HG02571 (cell line): ENCODE results near the gene LCN12.

Experiments
- ATAC-seq: cut with Tn5 transposase; IDR thresholded peaks from one replicate; pipeline ENCODE4 v1.9.1; 2021; ENCODE audit warnings: mild to moderate bottlenecking, moderate library complexity; ENCODE audit not compliant: unreplicated experiment

LCN12 gene, protein sequence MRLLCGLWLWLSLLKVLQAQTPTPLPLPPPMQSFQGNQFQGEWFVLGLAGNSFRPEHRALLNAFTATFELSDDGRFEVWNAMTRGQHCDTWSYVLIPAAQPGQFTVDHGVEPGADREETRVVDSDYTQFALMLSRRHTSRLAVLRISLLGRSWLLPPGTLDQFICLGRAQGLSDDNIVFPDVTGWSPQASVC

DNA sequence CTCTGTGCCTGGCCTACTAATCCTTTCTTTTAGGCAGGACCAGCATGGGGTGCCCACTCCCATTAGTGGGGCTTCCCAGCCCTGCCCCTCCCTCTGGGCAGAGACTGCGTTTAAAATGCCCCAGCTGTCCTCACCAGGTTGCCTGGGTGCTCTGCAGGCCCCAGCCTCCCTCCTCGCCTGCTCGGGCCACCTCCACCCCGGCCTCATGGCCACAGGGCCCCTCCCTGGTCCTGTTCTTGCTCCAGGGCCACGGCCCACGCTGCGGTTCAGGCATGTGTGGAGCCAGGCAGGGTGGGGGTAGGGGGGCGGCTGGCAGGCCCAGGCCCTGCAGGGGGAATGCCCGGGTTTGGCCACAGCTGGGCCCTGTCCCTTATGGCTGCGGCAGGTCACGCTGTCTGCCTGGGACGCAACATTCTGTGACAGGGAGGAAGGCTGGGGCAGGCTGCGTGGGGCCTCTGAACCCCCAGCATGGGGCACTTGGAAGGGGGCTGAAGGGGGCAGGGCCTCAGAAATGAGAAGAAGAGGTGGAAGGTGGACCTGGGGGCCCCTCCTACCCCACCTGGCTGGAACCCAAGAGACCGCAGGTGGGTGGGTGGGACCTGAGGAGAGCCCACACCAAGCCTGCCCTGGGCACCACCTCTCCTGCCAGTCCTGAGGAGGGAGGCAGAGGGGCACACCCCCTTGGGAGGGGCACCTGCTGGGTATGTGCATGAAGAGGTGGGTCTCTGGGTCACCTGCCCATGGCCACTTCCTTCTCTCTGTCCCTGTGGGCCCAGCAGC, at the start of gene LCN12:
TSS of gene LCN12 (plus strand) at position 733 of the 780 bp plus-strand sequence. CDS start 55 bp downstream, outside the sequence.
- no peak for ATAC-seq

DNA sequence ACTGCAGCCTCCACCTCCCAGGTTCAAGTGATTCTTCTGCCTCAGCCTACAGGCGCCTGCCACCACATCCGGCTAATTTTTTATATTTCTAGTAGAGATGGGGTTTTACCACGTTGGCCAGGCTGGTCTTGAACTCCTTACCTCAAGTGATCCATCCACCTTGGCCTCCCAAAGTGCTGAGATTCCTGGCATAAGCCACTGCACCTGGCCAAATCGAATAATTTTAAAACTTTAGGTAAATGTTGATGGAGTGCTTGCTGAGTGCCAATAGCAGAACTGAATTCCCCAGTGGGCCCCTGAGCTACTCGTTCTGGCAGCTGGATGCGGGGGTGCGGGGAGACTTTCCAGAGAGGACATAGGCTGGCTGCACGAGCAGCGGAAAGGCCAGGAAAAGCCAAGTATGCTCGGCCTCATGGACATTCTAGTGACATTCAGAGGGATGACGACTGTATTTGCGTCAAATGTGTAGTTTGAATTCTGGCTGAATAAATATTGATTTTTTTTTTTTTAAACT, 49.0 kb upstream of the LCN12 start:
- ATAC-seq = no peak

DNA sequence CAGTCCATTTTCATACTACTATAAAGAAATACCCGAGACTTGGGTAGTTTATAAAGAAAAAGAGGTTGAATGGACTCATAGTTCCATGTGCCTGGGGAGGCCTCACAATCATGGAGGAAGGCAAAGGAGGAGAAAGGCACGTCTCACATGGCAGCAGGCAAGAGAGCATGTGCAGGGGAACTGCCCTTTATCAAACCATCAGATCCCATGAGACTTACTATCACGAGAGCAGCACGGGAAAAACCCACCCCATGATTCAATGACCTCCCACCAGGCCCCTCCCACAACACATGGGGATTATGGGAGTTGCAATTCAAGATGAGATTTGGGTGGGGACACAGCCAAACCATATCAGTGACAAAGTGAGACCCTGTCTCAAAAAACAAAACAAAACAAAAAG, 45.8 kb upstream of the LCN12 start:
- ATAC-seq = no peak

DNA sequence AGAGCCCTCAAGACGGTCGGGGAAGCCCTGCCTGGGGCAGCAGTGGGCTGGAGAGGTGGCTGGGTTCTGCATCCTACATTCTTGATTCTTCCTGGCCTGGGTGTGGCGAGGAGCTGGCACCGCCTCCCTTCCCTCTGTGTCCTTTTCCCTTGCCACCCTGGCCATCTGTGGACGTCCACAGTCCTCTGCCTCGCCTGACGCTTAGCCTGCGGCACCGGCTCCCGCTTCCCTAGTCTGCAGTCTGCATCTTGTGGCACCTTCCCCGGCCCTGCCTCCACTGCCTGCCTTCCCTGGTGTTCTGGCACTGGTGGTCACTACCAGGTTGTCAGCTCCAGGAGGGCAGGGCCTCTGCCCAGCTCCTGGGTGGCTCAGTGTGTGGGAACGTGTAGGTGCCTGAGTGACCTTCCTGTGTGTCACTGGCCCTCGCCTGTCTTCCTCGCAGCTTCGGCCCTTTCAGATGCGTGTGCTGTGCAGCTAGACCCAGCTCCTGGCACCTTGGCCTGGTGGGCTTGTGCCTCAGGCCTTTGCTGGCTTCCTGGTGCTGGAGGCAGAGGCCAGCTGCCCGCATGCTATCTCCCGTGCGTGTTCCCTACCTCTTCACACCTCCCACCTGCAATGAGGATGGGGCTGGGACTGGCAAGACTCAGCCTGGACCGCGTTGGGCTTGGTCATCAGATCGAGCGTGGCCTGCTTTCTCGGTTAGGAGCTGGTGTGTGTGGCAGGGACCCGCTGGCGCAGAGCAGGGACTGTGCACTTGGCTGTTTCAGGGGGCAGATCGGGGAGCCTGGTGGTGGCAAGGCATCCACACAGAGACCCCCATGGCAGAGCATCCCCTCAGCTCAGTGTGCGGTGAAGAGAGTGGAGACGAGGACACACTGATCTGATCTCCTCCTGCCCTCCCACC, 44.8 kb upstream of the LCN12 start:
- no peak for ATAC-seq

DNA sequence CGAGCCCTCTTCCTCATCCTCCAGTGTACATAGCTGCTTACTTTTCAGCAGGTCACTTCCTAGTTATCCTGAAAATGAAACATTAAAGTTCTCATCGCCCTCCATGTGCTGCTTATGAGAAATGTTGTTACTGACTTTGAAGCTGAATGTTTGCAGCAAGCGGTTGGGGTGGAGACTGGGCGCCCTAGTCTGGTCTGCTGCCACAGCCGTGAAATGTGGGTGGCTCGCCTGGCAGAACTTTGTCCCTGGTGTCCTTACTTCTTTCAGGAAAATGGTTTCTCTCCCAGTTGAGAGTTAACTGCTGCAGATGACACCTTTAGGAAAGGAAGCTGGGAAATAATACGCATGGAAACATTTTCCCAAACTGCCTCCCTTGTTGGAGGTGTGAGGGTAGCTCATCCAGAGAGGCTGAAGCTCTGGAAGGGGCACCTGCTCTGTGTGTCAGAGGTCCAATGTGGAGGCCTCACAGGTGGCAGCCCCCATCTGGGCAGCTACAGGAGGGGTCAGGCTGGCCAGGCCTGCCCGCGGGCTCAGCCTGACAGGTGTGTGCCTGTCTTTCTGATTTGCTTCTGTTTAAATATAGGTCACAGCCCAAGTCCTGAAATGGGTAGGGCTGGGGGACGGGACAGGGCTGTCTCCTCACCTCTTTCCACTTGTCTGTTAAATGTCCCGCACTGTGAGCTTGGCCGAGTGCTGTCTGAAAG, 41.7 kb upstream of the LCN12 start:
- no peak for ATAC-seq

DNA sequence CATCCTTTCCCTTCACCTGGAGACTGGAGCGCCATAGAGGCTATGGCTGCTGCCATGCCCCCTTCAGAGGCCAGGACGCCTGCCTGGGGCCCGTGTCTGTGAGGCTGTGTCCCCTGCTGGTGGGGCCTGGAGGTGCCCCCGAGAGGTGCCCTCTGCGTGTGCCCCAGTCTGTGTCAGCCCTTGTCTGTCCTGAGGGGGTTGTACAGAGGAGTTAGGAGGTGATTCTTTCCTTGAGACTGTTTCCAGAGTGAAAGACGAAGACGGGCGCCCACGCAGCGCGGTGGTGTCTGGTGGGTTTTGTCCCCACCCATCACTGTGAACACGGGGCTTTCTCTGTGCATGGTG, 41.2 kb upstream of the LCN12 start:
- ATAC-seq = no peak

DNA sequence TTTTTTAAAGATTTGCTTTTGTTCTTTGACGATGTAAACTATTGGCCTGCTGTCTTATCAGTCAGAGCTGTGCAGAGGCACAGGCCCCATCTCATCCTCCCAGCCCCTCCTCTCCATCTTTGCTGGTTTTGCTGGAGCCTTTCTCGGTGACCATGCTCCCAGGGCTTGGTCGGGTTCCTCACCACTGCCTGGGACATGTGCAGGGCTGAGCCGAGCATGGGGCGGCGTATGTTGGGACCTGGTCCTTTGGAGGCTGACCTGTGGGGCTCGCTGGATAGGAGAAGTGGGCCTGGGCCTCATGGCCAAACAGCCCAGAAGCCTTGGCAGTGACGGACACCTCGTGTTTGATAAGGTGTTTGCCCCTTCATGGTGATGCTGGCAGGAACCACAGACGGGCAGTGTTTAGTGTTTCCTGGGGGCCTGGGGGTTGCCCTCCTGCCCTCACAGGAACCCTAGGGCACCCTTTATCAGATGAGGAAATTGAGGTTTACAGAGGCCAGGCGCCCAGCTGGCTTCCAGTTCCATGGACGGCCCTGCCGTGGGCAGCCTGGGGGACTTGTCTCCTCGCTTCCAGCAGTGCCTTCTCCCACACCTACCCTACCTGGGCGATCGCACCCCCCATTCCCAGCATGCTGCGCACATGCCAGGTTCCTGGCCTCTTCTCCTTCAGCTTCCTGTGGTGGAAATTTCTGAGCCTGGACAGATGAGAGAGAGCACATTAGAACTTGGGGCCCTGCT, 38.2 kb upstream of the LCN12 start:
- no peak for ATAC-seq

DNA sequence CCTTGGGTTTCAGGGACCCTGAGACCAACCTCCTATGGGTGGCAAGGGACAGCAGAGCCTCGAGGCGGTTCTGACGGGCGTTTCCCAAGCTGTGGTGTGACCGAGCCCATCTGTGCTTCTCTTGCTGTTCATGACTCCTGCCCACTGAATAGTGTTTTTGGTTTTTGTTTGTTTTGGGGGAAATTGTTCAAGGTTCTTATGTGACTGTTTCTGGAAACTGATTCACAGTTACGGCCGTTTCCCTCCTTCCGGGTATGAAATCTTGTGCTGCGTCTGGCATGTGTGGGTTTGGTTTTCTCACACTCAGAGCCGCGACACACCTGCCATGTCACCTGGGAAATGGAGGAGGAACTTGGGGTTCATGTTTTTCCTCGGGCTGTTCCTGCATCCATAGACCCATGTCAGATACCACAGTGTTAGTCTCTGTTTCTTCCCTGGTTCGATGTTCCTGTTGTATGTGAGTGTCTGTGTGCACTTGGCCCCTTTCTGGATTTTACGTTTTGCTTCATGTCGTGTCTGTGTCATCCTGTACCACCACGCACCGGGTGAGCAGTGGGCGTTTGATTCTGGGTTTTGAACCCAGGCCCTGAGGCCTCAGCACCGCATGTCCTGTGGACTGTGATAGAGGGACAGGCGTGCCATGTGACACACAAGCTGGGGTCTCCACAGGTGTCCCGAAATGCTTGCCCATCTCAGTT, 36.3 kb upstream of the LCN12 start:
- ATAC-seq = no peak

DNA sequence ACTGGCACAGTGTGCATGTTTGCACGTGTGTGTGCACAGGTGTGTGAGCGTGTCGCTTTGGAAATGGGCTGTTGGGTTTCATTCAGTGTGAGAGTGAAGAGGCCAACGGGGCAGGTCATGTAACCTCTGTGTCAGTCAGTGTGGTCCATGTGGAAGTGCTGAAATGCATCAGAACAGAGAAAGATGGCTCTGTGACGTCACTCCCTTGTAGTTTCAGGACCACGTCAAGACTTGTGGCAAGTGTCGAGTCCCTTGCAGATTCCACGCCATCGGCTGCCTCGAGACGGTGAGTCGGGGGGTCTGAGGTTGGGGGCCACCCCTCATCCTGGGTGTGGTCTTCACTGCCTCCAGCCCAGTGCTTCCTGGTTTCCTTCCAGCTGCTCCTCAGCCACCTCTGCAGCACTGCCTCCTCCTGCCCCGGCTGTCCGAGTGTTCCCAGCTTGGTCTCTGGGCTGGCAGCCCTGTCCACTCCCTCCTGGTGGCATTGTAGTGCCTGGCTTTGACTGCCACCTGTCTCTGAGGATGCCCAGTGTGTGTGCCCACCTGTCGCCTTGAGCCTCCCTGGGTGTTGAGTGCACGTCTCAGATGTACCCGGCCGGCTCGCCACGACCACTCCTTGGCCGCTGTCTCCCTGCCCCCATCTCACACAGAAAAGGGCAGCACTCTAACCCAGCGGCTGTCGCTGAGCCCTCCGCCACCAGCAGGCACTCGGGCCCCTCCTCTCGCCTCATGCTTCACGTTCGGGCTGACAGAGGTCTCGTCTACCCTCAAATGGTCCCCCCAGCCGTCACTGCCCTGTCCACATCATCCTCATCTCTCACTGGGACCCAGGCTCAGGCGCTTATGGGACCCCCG, 35.5 kb upstream of the LCN12 start:
- no peak for ATAC-seq

DNA sequence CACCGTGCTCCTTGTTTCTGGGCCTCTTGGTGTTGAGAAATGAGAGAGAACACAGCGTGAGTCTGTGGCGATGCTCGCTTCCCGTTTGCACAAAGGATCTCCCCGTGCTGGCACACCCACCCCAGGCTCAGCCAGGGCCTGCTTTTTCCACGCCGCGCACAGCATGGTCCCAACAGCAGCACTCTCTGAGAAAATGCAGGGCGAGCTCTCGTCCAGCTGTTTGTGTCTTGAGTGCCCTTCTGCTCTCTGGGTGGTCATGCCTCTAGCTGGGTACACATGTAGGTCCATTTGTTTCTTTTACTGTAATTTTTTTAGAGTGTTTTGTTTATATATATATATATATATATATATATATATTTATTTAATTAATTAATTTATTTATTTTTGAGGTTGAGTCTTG, 34.2 kb upstream of the LCN12 start:
- ATAC-seq = no peak

DNA sequence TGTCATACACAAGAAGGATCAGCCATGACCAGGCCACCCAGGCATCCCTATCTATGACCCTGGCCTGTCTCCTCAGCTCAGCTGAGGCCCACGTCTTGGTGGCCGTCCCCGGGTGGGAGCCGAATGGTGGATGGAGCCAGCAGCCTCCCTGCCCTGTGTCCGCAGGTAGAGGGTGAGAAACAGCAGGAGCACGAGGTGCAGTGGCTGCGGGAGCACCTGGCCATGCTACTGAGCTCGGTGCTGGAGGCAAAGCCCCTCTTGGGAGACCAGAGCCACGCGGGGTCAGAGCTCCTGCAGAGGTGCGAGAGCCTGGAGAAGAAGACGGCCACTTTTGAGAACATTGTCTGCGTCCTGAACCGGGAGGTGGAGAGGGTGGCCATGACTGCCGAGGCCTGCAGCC, 32.0 kb upstream of the LCN12 start:
- ATAC-seq = no peak

DNA sequence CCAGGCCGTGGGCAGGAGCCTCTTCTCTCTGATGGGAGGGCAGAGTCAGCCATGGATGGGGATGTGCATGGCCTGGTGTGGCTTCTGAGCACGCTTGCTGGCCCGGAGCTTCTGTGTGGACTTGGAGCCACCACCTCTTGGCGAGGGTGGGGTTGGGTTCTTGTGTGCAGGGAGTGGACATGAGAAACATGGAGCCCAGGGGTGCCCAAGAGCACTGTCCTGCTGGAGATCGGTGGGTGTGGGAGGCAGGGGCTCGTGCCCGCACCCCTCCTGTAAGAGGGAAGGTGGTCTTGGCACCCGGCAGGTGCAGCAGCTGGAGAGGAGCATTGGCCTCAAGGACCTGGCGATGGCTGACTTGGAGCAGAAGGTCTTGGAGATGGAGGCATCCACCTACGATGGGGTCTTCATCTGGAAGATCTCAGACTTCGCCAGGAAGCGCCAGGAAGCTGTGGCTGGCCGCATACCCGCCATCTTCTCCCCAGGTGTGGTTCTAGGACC, 31.3 kb upstream of the LCN12 start:
- ATAC-seq = no peak

DNA sequence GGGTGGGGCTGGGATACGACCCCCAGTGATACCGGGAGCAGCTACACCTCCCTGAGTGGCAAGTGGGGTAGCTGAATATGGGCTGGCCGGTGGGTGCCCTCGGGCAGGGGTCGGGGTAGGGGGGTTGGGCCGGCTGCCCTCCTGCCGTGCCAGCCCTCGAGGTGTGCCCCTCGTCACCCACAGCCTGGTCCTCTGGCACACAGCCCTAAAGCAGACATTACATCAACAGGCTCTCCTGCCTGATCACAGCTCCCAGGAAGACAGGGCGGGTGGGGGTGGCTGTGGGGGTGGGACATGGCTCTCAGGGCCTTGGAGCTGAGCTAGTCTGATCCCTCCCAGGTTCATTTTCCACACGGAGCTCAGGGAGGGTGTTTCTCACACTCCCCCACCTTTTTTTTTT, 30.8 kb upstream of the LCN12 start:
- ATAC-seq = no peak

DNA sequence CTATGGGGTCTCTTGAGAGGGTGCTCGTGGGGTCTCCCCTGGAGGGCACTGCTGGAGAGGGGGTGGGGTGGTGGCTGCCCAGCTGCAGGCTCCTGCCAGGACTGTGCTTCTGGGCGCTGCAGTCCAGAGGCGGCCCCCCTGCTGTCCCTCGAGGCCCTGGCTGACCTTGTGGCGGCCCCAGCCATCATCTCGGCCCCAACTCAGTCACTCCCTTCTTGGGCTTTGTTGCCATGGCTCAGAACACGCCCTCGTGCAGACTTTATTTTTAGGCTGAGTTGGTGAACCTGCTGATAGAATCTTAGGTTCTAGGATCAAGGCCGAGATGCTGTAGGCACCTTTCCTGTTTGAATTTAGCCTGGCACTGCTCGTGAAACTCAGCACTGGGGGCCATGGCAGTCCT, 30.4 kb upstream of the LCN12 start:
- no peak for ATAC-seq

DNA sequence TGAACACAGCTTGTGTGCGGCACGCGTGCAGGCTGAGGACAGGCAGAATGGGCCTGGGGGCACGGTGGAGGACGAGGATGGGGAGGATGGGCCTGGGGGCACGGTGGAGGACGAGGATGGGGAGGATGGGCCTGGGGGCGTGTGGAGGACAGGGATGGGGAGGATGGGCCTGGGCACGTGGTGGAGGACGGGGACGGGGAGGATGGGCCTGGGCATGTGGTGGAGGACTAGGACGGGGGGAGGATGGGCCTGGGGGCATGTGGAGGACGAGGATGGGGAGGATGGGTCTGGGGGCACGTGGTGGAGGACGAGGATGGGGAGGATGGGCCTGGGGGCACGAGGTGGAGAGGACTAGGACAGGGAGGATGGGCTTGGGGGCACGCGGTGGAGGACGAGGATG, 29.5 kb upstream of the LCN12 start:
- no peak for ATAC-seq

DNA sequence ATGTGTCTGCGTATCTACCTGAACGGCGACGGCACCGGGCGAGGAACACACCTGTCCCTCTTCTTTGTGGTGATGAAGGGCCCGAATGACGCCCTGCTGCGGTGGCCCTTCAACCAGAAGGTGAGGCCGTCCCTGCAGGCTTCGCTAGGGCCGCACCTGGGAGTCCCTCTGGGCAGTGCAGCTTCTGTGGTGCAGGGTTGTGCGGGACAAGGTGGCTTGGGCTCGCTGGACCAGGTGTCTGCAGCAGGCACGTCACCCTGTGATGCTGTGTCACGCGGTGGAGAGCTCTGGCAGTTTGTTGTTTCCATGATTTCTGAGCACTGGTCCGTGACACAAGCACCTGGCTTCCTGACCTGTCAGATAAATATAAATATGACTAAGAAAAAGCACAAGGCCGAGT, 28.2 kb upstream of the LCN12 start:
- ATAC-seq = no peak

DNA sequence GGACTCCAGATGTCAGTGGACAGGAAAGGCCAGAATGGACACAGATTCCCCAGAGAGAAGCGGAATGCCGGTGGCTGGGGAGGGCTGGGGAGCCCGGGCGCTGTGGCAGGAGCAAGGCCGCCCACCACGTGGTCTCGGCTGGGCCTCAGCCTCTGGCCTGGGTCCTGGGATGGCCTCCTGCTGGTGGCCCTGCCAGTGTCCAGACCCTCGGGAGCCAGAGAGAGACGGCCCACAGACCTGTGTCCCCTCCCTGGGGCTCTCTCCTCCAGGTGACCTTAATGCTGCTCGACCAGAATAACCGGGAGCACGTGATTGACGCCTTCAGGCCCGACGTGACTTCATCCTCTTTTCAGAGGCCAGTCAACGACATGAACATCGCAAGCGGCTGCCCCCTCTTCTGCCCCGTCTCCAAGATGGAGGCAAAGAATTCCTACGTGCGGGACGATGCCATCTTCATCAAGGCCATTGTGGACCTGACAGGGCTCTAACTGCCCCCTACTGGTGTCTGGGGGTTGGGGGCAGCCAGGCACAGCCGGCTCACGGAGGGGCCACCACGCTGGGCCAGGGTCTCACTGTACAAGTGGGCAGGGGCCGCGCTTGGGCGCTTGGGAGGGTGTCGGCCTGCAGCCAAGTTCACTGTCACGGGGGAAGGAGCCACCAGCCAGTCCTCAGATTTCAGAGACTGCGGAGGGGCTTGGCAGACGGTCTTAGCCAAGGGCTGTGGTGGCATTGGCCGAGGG, 26.5 kb upstream of the LCN12 start:
- no peak for ATAC-seq

DNA sequence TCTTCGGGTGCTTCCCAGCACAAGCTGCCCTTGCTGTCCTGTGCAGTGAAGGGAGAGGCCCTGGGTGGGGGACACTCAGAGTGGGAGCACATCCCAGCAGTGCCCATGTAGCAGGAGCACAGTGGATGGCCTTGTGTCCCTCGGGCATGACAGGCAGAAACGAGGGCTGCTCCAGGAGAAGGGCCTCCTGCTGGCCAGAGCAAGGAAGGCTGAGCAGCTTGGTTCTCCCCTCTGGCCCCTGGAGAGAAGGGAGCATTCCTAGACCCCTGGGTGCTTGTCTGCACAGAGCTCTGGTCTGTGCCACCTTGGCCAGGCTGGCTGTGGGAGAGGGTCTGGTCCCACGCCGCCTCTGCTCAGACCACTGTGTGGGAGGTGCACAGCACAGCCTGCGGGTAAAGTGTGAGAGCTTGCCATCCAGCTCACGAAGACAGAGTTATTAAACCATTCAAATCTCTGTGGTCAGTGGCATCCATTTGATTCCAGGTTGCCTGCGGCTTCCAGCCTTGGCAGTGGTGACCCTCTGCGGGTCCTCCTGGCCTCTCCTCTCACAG, 25.8 kb upstream of the LCN12 start:
- ATAC-seq = no peak
